NCI-H226 (cell line): Measurements from ENCODE around the gene MLF2.
A peak's percentile ranks its signal among the peaks of the same experiment; 100 is the strongest.
"Not testable (repeated sequence)": the region's sequence is repeated elsewhere in the genome, so short reads cannot be mapped to it uniquely, and the experiment has no call there.

Source experiments
- DNase-seq: peaks from one replicate; pipeline ENCODE4 v3.0.0-alpha.2; 2015

The MLF2 gene

GRCh38 chr12:6725350-6725749 lies 27.6 kb downstream of the MLF2 start:
- no peak for DNase-seq

GRCh38 chr12:6724409-6724797 lies 28.5 kb downstream of the MLF2 start:
- no peak for DNase-seq

GRCh38 chr12:6723607-6724408 lies 29.1 kb downstream of the MLF2 start, which contains the start of gene COPS7A:
COPS7A (plus strand) TSS chr12:6724046; CDS start chr12:6724657, 611 bp downstream.
- DNase-seq: peak; percentile 98

GRCh38 chr12:6722863-6723262 lies 30.1 kb downstream of the MLF2 start:
- no peak for DNase-seq

GRCh38 chr12:6716874-6717437 lies 36.0 kb downstream of the MLF2 start:
- DNase-seq: no peak

GRCh38 chr12:6716031-6716873 lies 36.7 kb downstream of the MLF2 start:
- not testable (repeated sequence) for DNase-seq

GRCh38 chr12:6708960-6709394 lies 44.0 kb downstream of the MLF2 start:
- DNase-seq: no peak

- not testable (repeated sequence) for DNase-seq
These were observed 44.6 kb downstream of the MLF2 start for GRCh38 chr12:6708351-6708750.

- no peak for DNase-seq
These were observed 49.3 kb downstream of the MLF2 start for GRCh38 chr12:6703631-6704030.

GRCh38 chr12:6701078-6701768 lies 51.7 kb downstream of the MLF2 start:
- DNase-seq: no peak

- no peak for DNase-seq
These were observed 52.3 kb downstream of the MLF2 start, which contains the start of gene PIANP for GRCh38 chr12:6700646-6701051. PIANP (minus strand) TSS chr12:6700815; CDS start chr12:6698061, 2,754 bp downstream.

- no peak for DNase-seq
These were observed 52.8 kb downstream of the MLF2 start for GRCh38 chr12:6699989-6700645.

- no peak for DNase-seq
These were observed 53.5 kb downstream of the MLF2 start for GRCh38 chr12:6699259-6699988.

GRCh38 chr12:6698352-6699046 lies 54.4 kb downstream of the MLF2 start:
- no peak for DNase-seq
